ENCODE data around the gene STX18. TPM values are rescaled to one million over a fixed set of nuclear protein-coding genes. Genes with fewer than 3 reads are reported as not detected.
"Not testable (repeated sequence)": the region's sequence is repeated elsewhere in the genome, so short reads cannot be mapped to it uniquely, and the experiment has no call there.

Gene STX18
- total RNA-seq, 1 donor from 2014 or later = 27.6 TPM

- DNase-seq = no peak
These were observed 12.4 kb upstream of the STX18 start for GRCh38 chr4:4554234-4554633.

- not testable (repeated sequence) for DNase-seq
These were observed 10.2 kb upstream of the STX18 start for GRCh38 chr4:4552042-4552441.

GRCh38 chr4:4550161-4550560, 8.3 kb upstream of the STX18 start:
- DNase-seq = not testable (repeated sequence)

- DNase-seq = no peak
These were observed 7.7 kb upstream of the STX18 start for GRCh38 chr4:4549534-4549933.

- DNase-seq = no peak
These were observed 1.1 kb upstream of the STX18 start for GRCh38 chr4:4542774-4543485.

GRCh38 chr4:4541040-4541631, 712 bp downstream of the STX18 start:
- DNase-seq = no peak

GRCh38 chr4:4539481-4539880, 2.4 kb downstream of the STX18 start:
- DNase-seq = no peak

GRCh38 chr4:4535590-4535989, 6.3 kb downstream of the STX18 start:
- DNase-seq = no peak

GRCh38 chr4:4534515-4535145, 7.2 kb downstream of the STX18 start:
- DNase-seq = no peak

- DNase-seq = no peak
These were observed 8.2 kb downstream of the STX18 start for GRCh38 chr4:4533461-4534169.

GRCh38 chr4:4532371-4533154, 9.3 kb downstream of the STX18 start:
- DNase-seq = no peak

- DNase-seq = no peak
These were observed 12.5 kb downstream of the STX18 start for GRCh38 chr4:4529392-4529791.

- DNase-seq = no peak
These were observed 15.4 kb downstream of the STX18 start for GRCh38 chr4:4526401-4526800.

- DNase-seq = no peak
These were observed 17.5 kb downstream of the STX18 start for GRCh38 chr4:4524364-4524763.

- DNase-seq = no peak
These were observed 20.1 kb downstream of the STX18 start for GRCh38 chr4:4521731-4522130.

- no peak for DNase-seq
These were observed 20.7 kb downstream of the STX18 start for GRCh38 chr4:4521136-4521535.

GRCh38 chr4:4519297-4519894, 22.5 kb downstream of the STX18 start:
- DNase-seq = no peak

- DNase-seq = no peak
These were observed 23.1 kb downstream of the STX18 start for GRCh38 chr4:4518747-4519146.

GRCh38 chr4:4514786-4515185, 27.1 kb downstream of the STX18 start:
- DNase-seq = no peak

- DNase-seq = no peak
These were observed 29.6 kb downstream of the STX18 start for GRCh38 chr4:4512282-4512681.

- not testable (repeated sequence) for DNase-seq
These were observed 31.2 kb downstream of the STX18 start for GRCh38 chr4:4510641-4511040.

GRCh38 chr4:4509521-4509920, 32.3 kb downstream of the STX18 start:
- DNase-seq = no peak
